HL-60 (cell line): ENCODE measurements around the gene USP36.

Experiments used
- GABPA ChIP-seq: IDR thresholded peaks from 2 replicates; pipeline ENCODE4 v1.6.1; 2012; ENCODE audit warnings: low read depth
- POLR2AphosphoS5 ChIP-seq: IDR thresholded peaks from 2 replicates; pipeline ENCODE4 v1.6.1; 2012; ENCODE audit warnings: low read depth
- TF ChIP-seq, protein P1 (sequence below): IDR thresholded peaks from one replicate; pipeline ENCODE4 v1.5.1; 2011; ENCODE audit warnings: low read length, control low read depth, inconsistent platforms; ENCODE audit not compliant: insufficient read depth

DNA sequence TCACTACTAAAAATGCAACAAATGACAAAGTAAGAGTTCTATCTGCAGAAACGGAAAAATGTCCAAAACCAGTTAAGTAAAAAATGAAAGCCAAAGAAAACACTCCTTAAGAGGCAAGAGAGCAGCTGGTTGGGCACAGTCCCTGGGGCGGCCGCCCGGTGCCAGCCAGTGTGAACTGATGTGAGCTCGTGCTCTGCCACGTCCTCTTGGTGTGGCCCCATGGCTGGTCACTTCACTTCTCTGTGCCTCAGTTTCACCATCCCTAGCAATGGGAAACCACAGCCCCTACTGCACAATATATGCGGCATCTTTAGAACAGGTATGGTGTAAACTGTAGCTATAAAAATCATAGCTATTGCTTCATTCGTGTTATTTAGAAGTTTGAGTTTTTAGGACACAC is 21.2 kb downstream of the USP36 start:
- TF ChIP-seq, protein P1, sequence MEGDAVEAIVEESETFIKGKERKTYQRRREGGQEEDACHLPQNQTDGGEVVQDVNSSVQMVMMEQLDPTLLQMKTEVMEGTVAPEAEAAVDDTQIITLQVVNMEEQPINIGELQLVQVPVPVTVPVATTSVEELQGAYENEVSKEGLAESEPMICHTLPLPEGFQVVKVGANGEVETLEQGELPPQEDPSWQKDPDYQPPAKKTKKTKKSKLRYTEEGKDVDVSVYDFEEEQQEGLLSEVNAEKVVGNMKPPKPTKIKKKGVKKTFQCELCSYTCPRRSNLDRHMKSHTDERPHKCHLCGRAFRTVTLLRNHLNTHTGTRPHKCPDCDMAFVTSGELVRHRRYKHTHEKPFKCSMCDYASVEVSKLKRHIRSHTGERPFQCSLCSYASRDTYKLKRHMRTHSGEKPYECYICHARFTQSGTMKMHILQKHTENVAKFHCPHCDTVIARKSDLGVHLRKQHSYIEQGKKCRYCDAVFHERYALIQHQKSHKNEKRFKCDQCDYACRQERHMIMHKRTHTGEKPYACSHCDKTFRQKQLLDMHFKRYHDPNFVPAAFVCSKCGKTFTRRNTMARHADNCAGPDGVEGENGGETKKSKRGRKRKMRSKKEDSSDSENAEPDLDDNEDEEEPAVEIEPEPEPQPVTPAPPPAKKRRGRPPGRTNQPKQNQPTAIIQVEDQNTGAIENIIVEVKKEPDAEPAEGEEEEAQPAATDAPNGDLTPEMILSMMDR = no peak
- no peak for TF ChIP-seq GABPA
- TF ChIP-seq POLR2AphosphoS5 = no peak
